Pons (tissue), 1 donor: Measurements from ENCODE around the gene CHN1.

Experiments
- DNase-seq: peaks from one replicate; pipeline ENCODE4 v3.0.0-alpha.2; 2016; ENCODE audit warnings: low spot score

The CHN1 gene

GRCh38 chr2:175010848-175011254 lies 5.7 kb upstream of the CHN1 start:
- DNase-seq = peak; percentile 19

GRCh38 chr2:175009917-175010621 lies 4.9 kb upstream of the CHN1 start:
- DNase-seq = no peak

- DNase-seq = no peak
Measured at GRCh38 chr2:175008801-175009495, 3.8 kb upstream of the CHN1 start.

GRCh38 chr2:175008009-175008408 lies 2.8 kb upstream of the CHN1 start:
- no peak for DNase-seq

- no peak for DNase-seq
Measured at GRCh38 chr2:175007510-175007909, 2.3 kb upstream of the CHN1 start.

GRCh38 chr2:175006281-175006680 lies 1.1 kb upstream of the CHN1 start:
- DNase-seq = no peak

- DNase-seq = peak; percentile 22
Measured at GRCh38 chr2:175005733-175006264, 618 bp upstream of the CHN1 start.

- DNase-seq = no peak
Measured at GRCh38 chr2:175004730-175004979, 526 bp downstream of the CHN1 start.

- DNase-seq = peak; percentile 36
Measured at GRCh38 chr2:175003875-175004729, 1.1 kb downstream of the CHN1 start.

- no peak for DNase-seq
Measured at GRCh38 chr2:175002547-175003274, 2.5 kb downstream of the CHN1 start.

GRCh38 chr2:175001566-175001965 lies 3.6 kb downstream of the CHN1 start:
- no peak for DNase-seq

GRCh38 chr2:174997110-174997509 lies 8.1 kb downstream of the CHN1 start:
- DNase-seq = no peak

GRCh38 chr2:174996622-174997021 lies 8.6 kb downstream of the CHN1 start:
- no peak for DNase-seq

- no peak for DNase-seq
Measured at GRCh38 chr2:174994381-174994780, 10.8 kb downstream of the CHN1 start.

- DNase-seq = no peak
Measured at GRCh38 chr2:174992886-174993285, 12.3 kb downstream of the CHN1 start.

- DNase-seq = peak; percentile 69
Measured at GRCh38 chr2:174985614-174986013, 19.6 kb downstream of the CHN1 start.

GRCh38 chr2:174984561-174984960 lies 20.6 kb downstream of the CHN1 start:
- no peak for DNase-seq

GRCh38 chr2:174981331-174981730 lies 23.9 kb downstream of the CHN1 start:
- DNase-seq = no peak

GRCh38 chr2:174979996-174980395 lies 25.2 kb downstream of the CHN1 start:
- no peak for DNase-seq

- no peak for DNase-seq
Measured at GRCh38 chr2:174977364-174977763, 27.8 kb downstream of the CHN1 start.

GRCh38 chr2:174974131-174974530 lies 31.1 kb downstream of the CHN1 start:
- DNase-seq = no peak

GRCh38 chr2:174972924-174973323 lies 32.3 kb downstream of the CHN1 start:
- DNase-seq = no peak
